ENCODE measurements around the gene ITGA2. TPM values are rescaled to one million over a fixed set of nuclear protein-coding genes. Genes with fewer than 3 reads are reported as not detected.

The ITGA2 gene
- total and polyA plus RNA-seq, 9 of the 15 experiments (the other 6 are each of a cell fraction or from before 2014, with no cell fraction given), result 0.01 to 0.09 (median 0.03) TPM; not detected in 5

DNA sequence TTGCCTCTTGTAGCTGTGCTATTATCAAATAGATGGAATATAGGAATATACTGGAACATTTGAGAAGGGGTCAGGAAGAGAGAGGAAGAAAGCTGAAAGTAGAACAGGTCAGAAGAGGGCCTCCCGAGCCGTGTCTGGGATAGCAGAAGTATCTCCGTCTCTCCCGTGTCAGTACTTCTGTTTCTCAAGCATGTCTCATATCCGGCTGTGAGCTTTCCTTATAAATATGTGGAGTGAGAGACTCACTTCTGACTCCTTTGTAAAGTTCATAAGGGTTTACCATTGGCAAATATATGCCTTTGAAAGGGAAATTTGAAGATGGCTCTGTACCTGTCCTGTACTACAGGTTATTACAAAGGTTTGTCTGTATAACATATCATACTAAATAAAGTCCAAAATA is 70.1 kb downstream of the ITGA2 start:
- POLR2A ChIA-PET, result interaction anchor here (1.8 kb wide), 1 partner anchor 24 kb away, joined by 6 read pairs; no protein-coding TSS in a partner anchor

DNA sequence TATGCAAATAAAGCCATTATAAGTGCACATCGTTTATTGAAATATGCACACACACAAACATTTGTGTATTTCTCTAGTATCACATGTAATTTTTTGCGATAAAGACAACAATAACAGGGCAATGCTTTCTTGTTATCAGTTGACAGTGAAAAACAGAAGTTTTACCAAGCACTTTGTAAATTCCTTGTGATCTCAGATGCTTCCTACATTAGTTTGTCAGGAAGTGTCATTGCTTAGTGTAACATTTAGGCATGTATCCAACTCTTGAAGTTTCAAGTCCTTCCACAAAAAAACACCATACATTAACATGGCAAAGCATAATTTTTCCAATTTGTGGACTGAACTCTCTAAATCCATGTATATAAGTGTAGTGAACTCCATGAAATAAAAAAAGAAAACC is 74.0 kb downstream of the ITGA2 start:
- TF ChIP-seq RBM39 (optimal IDR thresholded peaks at IDR 0.05; ENCODE audit: low read depth, low read length) (no peak), ZC3H11A (IDR thresholded peaks at IDR 0.05; ENCODE audit: low read depth, low read length) (no peak), RBM17 (IDR thresholded peaks at IDR 0.05; ENCODE audit: borderline replicate concordance, low read depth, low read length) (no peak), PYGO2 (tag; IDR thresholded peaks at IDR 0.05) (no peak), ZNF175 (CRISPR knock-in tag; IDR thresholded peaks at IDR 0.05; ENCODE audit: low read depth) (no peak), SMAD2 (IDR thresholded peaks at IDR 0.05; ENCODE audit: low read depth, low read length) (no peak)
- TF ChIP-seq, protein P1, sequence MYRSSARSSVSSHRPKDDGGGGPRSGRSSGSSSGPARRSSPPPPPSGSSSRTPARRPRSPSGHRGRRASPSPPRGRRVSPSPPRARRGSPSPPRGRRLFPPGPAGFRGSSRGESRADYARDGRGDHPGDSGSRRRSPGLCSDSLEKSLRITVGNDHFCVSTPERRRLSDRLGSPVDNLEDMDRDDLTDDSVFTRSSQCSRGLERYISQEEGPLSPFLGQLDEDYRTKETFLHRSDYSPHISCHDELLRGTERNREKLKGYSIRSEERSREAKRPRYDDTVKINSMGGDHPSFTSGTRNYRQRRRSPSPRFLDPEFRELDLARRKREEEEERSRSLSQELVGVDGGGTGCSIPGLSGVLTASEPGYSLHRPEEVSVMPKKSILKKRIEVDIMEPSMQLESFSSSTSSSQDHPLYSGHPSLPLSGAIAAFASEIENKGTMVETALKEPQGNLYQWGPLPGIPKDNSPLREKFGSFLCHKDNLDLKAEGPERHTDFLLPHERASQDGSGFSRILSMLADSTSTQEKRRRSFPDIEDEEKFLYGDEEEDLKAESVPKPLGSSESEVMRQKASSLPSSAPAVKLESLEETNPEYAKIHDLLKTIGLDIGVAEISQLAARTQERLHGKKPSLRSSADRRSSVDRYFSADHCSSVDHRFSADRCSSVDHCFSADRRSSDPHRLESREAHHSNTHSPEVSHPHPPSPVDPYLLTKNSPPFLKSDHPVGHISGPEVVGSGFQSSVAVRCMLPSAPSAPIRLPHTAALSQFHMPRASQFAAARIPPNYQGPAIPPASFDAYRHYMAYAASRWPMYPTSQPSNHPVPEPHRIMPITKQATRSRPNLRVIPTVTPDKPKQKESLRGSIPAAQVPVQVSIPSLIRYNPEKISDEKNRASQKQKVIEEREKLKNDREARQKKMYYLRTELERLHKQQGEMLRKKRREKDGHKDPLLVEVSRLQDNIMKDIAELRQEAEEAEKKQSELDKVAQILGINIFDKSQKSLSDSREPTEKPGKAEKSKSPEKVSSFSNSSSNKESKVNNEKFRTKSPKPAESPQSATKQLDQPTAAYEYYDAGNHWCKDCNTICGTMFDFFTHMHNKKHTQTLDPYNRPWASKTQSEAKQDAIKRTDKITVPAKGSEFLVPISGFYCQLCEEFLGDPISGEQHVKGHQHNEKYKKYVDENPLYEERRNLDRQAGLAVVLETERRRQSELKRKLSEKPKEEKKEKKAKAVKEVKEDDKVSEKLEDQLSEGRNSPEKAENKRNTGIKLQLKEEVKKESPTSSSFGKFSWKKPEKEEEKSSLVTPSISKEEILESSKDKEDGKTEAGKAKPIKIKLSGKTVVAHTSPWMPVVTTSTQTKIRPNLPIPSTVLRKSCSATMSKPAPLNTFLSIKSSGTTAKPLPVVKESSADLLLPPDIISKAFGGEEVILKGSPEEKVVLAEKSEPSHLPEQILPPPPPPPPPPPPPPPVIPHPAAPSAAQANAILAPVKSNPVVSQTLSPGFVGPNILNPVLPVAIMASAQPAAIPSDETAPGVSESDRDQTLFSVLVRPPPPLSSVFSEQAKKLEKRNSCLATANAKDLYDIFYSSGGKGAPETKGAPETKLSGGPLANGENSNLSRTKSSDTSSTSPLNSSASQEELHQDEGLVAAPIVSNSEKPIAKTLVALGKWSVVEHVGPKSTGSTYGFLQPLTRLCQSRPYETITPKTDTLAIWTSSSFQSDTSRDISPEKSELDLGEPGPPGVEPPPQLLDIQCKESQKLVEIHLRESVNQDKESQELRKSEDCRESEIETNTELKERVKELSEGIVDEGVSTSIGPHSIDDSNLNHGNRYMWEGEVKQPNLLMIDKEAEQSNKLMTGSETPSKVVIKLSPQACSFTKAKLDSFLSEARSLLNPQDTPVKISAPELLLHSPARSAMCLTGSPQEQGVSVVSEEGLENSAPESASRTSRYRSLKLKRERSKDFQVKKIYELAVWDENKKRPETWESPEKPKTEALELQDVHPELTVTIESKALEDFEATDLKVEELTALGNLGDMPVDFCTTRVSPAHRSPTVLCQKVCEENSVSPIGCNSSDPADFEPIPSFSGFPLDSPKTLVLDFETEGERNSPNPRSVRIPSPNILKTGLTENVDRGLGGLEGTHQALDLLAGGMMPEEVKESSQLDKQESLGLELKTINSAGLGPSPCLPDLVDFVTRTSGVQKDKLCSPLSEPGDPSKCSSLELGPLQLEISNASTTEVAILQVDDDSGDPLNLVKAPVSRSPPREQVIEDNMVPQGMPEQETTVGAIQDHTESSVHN (IDR thresholded peaks at IDR 0.05; ENCODE audit: borderline replicate concordance in 1 of 2, low read depth in 1 of 2), result no peak
- H3K4me1 ChIP-seq (replicated peaks in 1 of 2; ENCODE audit: control insufficient read depth in 2 of 2, insufficient read depth in 2 of 2, low read length in 2 of 2), result no peaks in the 10 kb centered on the region
- H3K79me2 ChIP-seq (ENCODE audit: control insufficient read depth, insufficient read depth, low read length), result no peaks in the 10 kb centered on the region
- ChIA-PET POLR2A (no interaction called here), CTCF (ENCODE audit: low intra/inter-chr PET ratio) (no interaction called here)
- H3K4me3 ChIP-seq, result no peak overlapping the region
- no peak overlapping the region for H3K9ac ChIP-seq (ENCODE audit: insufficient read depth in 1 of 2, low read depth in 2 of 2, low read length in 2 of 2)
- BruUV-seq (replicated peaks), result no TSS peak
- no peak overlapping the region for H3K27ac ChIP-seq (ENCODE audit: extremely low read depth, low read depth, low read length)
- H2AFZ ChIP-seq (ENCODE audit: low read depth, low read length), result no peak overlapping the region
- no peak for FAIRE-seq
- in situ Hi-C loops (cut with MboI) (no loop called here), intact Hi-C loops (cut with micrococcal nuclease) (no loop called here)
- no peaks in the 10 kb centered on the region for H3K9me1 ChIP-seq (ENCODE audit: control insufficient read depth, insufficient read depth, low read length)
- ATAC-seq, result no peak
- H3K4me2 ChIP-seq (ENCODE audit: insufficient read depth, low read length), result no peak overlapping the region
- WGBS (ENCODE audit: insufficient coverage, low coverage, missing lambda C conversion rate), result 0% methylated on average over 2 of the region's 2 CpGs
- H3K27me3 ChIP-seq (ENCODE audit: control insufficient read depth in 2 of 2, insufficient read depth in 2 of 2, low read length in 2 of 2), result peaks cover 0 to 1% of the 10 kb centered on the region in 2 experiments; a peak in 1 of 5 replicates
- H3K9me3 ChIP-seq (replicated peaks; ENCODE audit: control insufficient read depth, insufficient read depth, low read depth, low read length), result no peaks in the 10 kb centered on the region
- DNase-seq (ENCODE audit: extremely low read depth in 1 of 4, low spot score in 3 of 4), result no peak
- H3K36me3 ChIP-seq (ENCODE audit: control insufficient read depth, insufficient read depth, low read length), result no peaks in the 10 kb centered on the region
- H4K20me1 ChIP-seq (replicated peaks; ENCODE audit: control insufficient read depth, insufficient read depth, low read length), result no peaks in the 10 kb centered on the region; the same call in 1 of the 2 replicates

More for the DNA sequence above, 70.1 kb downstream of the ITGA2 start:
- H3K4me1 ChIP-seq (replicated peaks in 1 of 2; ENCODE audit: control insufficient read depth in 2 of 2, insufficient read depth in 2 of 2, low read length in 2 of 2), result no peaks in the 10 kb centered on the region
- H2AFZ ChIP-seq (ENCODE audit: low read depth, low read length), result no peak overlapping the region
- H3K4me2 ChIP-seq (ENCODE audit: insufficient read depth, low read length), result no peak overlapping the region
- intact Hi-C loops (cut with micrococcal nuclease), result no loop called here
- H3K36me3 ChIP-seq (ENCODE audit: control insufficient read depth, insufficient read depth, low read length), result no peaks in the 10 kb centered on the region
- CTCF ChIA-PET (ENCODE audit: low intra/inter-chr PET ratio), result no interaction called here
- FAIRE-seq (no peak), DNase-seq (ENCODE audit: extremely low read depth in 1 of 4, low spot score in 3 of 4) (no peak), ATAC-seq (no peak)
- no peak overlapping the region for H3K27ac ChIP-seq (ENCODE audit: extremely low read depth, low read depth, low read length)
- no peaks in the 10 kb centered on the region for H3K9me3 ChIP-seq (replicated peaks; ENCODE audit: control insufficient read depth, insufficient read depth, low read depth, low read length)
- no peaks in the 10 kb centered on the region for H4K20me1 ChIP-seq (replicated peaks; ENCODE audit: control insufficient read depth, insufficient read depth, low read length)
- no TSS peak for BruUV-seq (replicated peaks)
- no peak overlapping the region for H3K4me3 ChIP-seq
- in situ Hi-C loops (cut with MboI), result no loop called here
- TF ChIP-seq U2AF2 (optimal IDR thresholded peaks at IDR 0.05; ENCODE audit: low read depth, low read length) (no peak), RBM34 (IDR thresholded peaks at IDR 0.05; ENCODE audit: borderline replicate concordance, insufficient read depth, low read length) (no peak), ZNF263 (CRISPR knock-in tag; IDR thresholded peaks at IDR 0.05; ENCODE audit: borderline replicate concordance) (no peak)
- no peaks in the 10 kb centered on the region for H3K9me1 ChIP-seq (ENCODE audit: control insufficient read depth, insufficient read depth, low read length)
- 0% methylated on average over 5 of the region's 5 CpGs for WGBS (ENCODE audit: insufficient coverage, low coverage, missing lambda C conversion rate)
- no peaks in the 10 kb centered on the region; a peak in 1 of 5 replicates for H3K27me3 ChIP-seq (ENCODE audit: control insufficient read depth in 2 of 2, insufficient read depth in 2 of 2, low read length in 2 of 2)
- H3K9ac ChIP-seq (ENCODE audit: insufficient read depth in 1 of 2, low read depth in 2 of 2, low read length in 2 of 2), result no peak overlapping the region
- no peaks in the 10 kb centered on the region for H3K79me2 ChIP-seq (ENCODE audit: control insufficient read depth, insufficient read depth, low read length)

All from K562 (cell line).